GM19035 (cell line): ENCODE results near the gene KDF1.

Source experiments
- ATAC-seq: cut with Tn5 transposase; IDR thresholded peaks from one replicate; pipeline ENCODE4 v1.9.1; 2021; ENCODE audit not compliant: unreplicated experiment

The KDF1 gene

DNA sequence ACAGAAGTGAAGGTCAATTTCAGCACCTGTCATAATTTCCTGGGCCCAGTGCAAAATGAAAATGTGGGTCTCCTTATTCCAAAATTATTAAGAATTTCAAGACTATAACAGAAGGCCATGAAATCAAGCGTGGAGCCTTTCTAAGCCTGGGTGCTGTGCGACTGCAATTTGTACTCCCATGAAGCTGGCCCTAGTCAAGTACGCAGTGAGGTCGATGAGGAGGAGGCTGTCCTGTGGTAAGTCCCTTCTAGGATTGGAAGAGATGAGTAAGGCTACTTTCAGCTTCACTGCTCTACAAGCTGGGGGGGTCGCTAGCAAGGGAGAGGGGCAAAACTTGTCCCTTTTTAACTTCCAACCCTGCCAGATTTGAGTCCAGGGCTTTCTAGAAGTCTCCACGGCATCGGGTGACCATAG is 39.1 kb downstream of the KDF1 start:
- no peak for ATAC-seq

DNA sequence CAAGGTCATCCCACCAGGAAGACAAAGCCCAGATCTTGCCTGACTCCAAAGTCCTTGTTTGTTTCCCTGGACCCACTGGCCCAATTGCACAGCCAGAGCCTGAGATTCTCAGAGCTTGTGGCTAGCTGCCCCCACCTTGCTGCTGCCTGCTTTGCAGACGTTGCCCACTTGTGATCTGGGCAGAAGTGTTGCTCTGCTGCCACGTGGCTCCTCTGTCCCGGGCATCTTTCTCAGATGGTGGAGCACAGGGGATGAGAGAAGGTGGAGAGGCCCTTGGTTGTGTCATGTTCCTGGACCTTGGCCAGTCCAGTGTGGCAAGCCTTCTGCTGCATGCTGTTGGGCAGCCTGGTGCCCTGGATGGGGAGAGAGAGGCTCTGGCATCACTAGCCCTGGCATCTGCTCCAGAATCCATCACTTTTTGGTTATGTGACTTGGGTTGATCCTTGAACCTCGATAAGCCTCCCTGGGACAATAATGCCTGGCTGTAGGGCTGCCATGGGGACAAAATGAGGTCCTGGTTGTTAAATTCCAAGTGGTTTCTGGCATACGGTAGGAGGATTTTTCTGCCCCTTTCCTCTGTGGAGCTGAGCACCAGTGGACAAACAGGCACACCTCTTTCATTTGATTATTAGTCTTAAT is 44.9 kb downstream of the KDF1 start:
- no peak for ATAC-seq

DNA sequence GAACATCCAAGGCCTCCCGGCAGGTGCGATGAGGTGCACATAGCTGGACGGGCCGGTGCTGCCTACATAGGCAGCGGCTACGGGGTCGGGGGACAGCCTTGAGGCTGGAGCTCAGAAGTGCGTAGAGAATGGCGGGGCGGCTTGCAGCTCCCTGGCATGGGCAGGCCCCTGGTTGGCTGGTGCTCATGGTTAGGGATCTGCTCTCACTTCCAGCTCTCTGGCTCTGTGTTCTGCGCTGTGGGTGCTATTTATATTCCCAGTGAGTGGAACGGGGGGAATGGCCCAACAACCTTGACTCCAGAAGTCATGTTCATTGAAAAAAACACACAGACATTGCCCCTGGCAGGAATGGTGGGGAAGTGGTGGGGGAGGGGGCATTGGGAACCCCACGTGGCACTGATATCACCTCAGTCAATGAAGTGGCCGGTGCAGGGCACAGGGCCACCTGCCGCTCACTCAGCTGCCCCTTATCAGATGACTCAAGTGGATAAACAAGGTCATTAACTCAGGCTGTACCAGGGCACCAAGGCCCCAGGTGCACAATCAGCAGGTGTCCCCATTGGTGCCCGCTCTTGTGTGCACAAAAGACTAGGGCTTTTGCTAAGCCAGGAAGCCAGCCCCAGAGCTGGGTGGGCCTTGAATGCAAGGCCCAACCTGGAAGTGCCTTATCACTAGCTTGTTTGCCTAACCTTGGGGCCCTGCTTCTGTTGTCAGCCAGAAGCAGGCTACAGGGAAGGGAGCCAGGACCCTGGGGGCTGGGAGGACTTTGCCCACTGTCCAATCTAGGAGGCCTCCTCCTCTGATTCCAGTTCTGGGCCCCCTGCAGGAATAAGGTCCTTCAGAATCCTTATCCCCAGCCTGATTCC is 46.3 kb downstream of the KDF1 start, which contains the start of gene NR0B2:
TSS of gene NR0B2 (minus strand) at position 222 of the 866 bp plus-strand sequence. CDS start at position 187, 35 bp downstream.
- no peak for ATAC-seq

DNA sequence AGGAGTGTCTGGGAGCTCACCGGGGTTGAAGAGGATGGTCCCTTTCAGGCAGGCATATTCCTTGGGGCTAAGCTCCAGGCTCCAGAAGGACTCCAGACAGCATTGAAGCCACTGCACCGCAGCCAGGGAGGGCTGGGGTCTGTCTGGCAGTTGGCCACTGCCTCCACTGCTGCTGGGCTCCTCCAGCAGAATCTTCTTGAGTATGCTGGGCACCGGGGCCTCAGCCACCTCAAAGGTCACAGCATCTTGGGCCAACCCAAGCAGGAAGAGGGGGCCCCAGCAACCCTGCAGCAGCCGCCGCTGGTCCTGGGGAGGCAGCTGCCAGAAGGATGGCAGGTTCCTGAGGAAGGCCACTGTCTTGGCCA is 46.9 kb downstream of the KDF1 start:
- ATAC-seq, result no peak

DNA sequence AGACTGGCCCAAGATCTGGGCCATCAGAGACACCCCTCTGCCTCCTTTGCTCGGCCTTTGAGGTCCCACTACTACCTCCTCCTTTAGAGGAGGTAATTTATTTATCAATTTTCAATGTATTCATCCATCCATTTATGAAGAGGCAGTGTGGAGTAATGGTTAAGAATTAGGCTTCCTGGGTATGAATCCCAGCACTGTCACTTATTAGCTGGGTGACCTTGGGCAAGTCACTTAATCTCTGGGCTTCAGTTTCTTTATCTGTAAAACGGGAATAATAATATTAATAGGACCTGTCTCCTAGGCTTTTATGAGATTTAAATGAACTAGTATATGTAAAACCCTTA is 48.1 kb downstream of the KDF1 start:
- ATAC-seq, result no peak

DNA sequence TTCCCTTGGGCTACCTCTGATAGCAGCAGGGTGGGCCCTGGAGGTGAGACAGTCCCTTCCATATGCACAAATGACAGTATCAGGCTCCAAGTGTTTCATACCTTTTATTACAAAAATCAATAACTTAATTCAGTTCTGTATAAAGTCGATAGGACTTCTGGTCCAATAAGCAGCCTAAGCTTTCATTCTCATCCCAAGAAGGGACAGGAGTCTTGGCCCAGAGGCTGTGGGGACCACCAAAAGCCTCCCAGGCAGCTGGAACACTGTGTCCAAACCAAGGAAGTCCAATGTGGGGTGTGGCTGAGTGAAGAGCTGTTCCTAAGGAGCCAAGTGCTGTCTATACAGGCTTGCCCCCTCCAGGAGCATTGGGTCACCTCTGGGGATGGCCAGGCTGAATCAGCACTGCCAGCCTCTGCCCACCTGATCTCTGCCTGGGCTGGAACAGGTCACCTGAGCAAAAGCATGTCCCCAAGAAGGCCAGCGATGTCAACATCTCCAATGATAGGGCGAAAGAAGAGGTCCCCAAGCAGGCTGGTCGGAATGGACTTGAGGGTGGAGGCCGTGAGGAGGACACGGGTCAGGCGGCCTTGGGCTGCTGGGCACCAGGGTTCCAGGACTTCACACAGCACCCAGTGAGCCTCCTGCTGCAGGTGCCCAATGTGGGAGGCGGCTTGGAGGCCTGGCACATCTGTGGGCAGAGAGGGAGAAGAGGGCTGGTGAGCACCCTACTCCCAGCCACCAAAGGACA is 48.7 kb downstream of the KDF1 start:
- ATAC-seq, result no peak

DNA sequence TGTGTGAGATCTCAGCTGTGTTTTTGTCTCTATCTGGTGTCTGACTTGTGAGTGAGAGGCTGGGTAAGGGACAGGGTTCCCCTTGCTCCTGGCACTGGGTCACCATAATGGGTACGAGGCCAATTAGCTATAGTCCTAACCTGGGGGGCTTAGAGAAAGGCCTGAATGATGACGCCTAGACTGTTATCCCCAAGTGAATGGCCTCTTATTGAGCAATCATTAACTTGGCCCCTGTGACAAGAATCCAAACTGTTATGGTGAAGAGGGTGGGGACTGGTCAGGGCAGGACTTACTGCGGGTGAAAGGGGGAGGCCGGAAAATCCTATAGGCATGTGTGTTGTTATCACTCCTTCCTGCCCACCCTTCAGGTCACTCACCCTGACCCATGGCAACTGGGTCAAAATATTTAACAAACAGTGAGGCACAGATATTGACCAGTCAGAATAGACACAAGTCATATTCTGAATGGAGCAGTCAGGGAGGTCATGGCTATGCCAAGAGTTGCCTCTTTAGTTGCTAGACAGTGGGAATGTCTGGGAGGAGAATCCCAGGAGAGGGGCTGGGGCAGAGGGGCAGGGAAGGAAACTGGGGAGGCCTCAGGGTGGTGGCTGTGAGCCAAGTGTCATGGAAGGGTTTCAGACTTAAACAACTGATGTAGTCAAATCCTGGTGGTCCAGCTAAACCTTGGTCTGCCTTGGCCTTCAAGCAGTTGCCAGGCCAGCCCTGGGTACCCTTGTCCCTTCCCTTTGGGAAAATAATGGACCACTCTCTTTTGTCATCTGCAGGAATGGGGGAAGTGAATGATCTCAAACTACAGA is 49.7 kb downstream of the KDF1 start:
- ATAC-seq, result no peak

DNA sequence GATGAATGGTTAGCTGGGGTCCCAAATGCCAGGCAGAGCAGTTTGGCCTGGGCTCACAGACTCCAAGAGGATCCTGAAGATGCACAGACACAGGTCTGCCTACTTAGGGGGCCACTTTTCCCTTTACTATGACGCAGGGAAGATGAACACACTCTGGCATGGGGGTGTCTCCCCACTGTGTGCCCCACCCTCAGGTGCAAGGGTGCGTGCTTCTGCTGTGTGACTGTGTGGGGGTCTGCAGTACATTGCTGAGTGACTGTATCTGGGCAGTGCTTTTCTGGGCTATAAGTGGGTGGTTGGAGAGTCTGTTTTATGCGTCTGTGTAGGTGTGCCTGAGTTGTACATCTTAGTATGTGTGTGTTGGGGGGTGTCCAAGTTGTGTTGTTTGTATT is 50.3 kb downstream of the KDF1 start:
- ATAC-seq, result no peak

DNA sequence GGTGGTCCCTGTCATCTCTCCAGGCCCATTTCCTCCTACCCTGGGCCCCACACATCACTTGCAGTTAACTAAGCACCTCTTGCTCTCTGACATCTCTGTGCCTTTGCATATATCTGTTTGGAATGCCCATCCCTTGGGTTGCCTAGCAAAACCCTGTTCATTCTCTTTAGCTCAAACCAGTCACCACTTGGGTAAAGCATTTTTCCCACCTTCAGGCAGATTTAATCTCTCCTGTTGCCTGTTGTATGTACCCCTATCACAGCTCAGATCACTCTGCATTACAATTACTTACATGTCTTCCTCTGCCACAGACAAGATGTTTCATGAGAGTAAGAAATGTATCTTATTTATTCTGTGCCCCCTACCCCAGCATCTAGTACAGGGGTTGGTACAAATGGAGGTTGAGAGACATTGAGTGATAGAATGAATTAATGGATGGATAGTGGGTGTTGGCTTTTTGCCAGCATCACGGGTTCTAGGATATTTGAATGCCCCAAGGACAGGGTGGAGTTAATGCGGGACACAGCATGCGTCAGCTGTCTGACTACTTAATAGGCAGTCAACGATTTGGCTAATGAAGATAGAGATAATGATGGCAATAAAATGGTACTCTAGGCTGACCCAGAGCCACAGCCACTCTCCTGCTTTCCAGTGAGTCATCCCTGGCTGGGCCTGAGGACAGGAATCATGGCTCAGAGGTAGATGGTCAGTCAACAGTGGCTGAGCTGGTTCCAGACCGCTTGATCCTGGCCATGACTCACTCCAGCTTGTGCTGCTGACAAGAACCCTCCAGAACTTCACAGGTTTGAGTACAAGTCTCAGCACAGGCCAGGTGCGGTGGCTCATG is 53.0 kb downstream of the KDF1 start:
- no peak for ATAC-seq

DNA sequence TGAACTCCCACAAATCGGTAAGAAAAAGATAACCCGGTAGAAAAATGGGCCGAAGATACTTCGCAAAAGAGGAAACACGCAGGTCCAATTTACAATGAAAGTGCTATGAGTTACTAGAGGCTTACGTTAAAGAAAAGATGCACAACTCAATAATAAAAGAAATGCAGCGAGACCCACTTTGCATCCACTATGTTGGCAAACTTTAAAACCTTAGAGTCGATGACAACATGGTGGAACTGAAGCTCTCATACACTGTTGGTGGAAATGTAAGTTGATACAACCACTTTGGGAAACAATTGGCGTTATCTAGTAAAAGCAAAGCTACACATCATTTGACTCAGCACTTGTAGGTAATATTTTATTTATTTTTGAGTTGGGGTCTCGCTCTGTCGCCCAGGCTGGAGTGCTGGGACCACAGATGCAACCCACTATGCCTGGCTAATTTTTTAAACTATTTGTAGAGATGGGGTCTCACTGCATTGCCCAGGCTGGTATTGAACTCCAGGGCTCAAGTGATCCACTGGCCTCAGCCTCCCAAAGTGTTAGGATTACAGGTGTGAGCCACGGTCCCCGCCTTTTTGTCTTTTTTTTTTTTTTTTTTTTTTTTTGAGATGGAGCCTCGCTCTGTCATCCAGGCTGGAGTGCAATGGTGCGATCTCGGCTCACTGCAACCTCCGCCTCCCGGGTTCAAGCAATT is 59.3 kb downstream of the KDF1 start:
- ATAC-seq, result no peak

DNA sequence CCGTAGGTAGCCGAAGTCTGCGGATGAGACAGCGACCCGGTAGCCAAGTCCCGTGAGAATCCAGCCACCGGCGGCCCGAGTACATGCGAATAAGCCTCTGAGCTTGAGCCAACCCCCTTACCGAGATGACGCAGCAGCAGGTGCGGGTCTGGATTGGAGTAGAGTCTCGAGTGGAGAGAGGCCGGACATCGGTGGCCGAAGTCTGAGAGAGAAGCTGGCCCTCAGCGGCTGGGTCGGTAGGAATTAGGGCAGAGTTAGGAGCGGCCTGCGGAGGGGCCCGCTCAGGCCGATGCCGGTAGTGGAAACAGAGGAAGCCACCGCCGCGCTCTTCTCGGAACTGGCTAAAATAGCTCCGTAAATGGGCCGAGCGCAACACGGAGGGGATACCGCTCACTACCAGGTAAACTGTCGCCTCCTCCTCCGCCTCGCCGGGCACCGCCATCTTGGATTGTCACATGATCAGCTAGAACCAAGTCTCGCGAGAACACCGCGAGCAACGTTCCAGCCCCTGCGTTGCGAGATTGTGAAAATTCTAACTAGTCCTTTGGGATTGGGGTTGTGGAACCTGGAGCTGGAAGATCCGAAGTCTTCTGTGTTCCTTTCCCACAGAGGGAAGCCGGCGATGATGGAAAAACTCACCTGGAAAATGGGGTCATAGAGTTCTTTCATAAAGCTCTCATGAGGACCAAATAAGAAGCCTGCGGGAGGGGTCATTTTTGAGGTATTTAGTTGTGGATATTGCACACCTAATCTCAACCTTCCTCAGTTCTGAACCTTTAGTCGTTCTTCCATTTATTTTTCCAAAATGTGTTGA is 60.1 kb downstream of the KDF1 start, which contains the start of gene GPATCH3:
TSS of gene GPATCH3 (minus strand) at position 467 of the 814 bp plus-strand sequence. CDS start at position 442, 25 bp downstream.
- ATAC-seq, result peak; percentile 92
